Kidney (tissue), 14 donors: Measurements from ENCODE around the gene CRACDL. TPM values are rescaled to one million over a fixed set of nuclear protein-coding genes. Genes with fewer than 3 reads are reported as not detected.

Experiments used
- DNase-seq, 5 donors: peaks; one replicate each; pipeline ENCODE4 v3.0.0-alpha.2; 2013 to 2020
- FAIRE-seq: peaks from 2 replicates; lab custom pipeline; 2012; peaks lifted over from hg19 to GRCh38; lab: Jason Lieb, UNC
- H3K27ac ChIP-seq, 2 donors: one replicate each; pipeline ENCODE4 v1.7.0; 2013; ENCODE audit warnings: low read depth in 2 of 2, low read length in 2 of 2, inconsistent platforms in 1 of 2
- H3K27me3 ChIP-seq: one replicate; pipeline ENCODE4 v1.7.1; 2013; ENCODE audit warnings: low read length, inconsistent platforms; ENCODE audit not compliant: control insufficient read depth, insufficient read depth
- H3K36me3 ChIP-seq, 3 donors: one replicate each; pipeline versions ENCODE4 v1.7.0 to v1.7.1; 2013; ENCODE audit warnings: low read length in 3 of 3, control low read depth in 1 of 3, inconsistent platforms in 1 of 3; ENCODE audit not compliant: insufficient read depth in 3 of 3, control insufficient read depth in 2 of 3
- H3K4me1 ChIP-seq, 3 donors: one replicate each; pipeline versions ENCODE4 v1.7.0 to v1.7.1; 2013; ENCODE audit warnings: low read length in 3 of 3, inconsistent platforms in 1 of 3, low read depth in 1 of 3; ENCODE audit not compliant: control insufficient read depth in 2 of 3, insufficient read depth in 2 of 3
- H3K4me3 ChIP-seq, 3 donors: one replicate each; pipeline versions ENCODE4 v1.7.0 to v1.8.1; 2013; ENCODE audit warnings: low read length in 3 of 3, control low read depth in 1 of 3, inconsistent platforms in 1 of 3
- H3K9ac ChIP-seq, 3 donors: one replicate each; pipeline versions ENCODE4 v1.7.0 to v1.7.1; 2013; ENCODE audit warnings: low read length in 3 of 3, control low read depth in 1 of 3, inconsistent platforms in 1 of 3
- H3K9me3 ChIP-seq, 3 donors: one replicate each; pipeline versions ENCODE4 v1.7.0 to v1.7.1; 2013; ENCODE audit warnings: low read length in 3 of 3, control low read depth in 1 of 3, inconsistent platforms in 1 of 3; ENCODE audit not compliant: control insufficient read depth in 2 of 3, insufficient read depth in 1 of 3
- intact Hi-C: fragments of 100-400 bp; cut with DNase I; formaldehyde crosslinking; loops from one replicate; pipeline ENCODE4 v1.11.1; 2022
- polyA plus RNA-seq: library from polyadenylated mRNA; stranded (reverse); fragments of 350-450 nt; fragmentation: Illumina TruSeq; extraction: RNeasy Lipid Tissue Mini Kit (QIAGEN cat#74804); gene quantifications from one replicate; pipeline ENCODE4 v1.2.3, GENCODE V29; 2014; ENCODE audit warnings: low read depth, low replicate concordance; ENCODE audit not compliant: insufficient read depth
- total RNA-seq: library from RNA; stranded (reverse); fragmentation: NEBNext Ultra II Directional; extraction: Animal tissue kit (Norgen Biotek cat#: 25700); gene quantifications from one replicate; pipeline ENCODE4 v1.2.1, GENCODE V29; 2021
- TF ChIP-seq, protein P1 (sequence below): IDR thresholded peaks from 3 replicates; pipeline ENCODE4 v1.5.1; 2012; ENCODE audit warnings: mild to moderate bottlenecking, moderate library complexity, borderline replicate concordance; ENCODE audit not compliant: insufficient read depth; ENCODE audit errors: extremely low read depth
- donor health status: control.
- donor health status: control.
- donor health status: control.
- donor health status: control.
- donor health status: control.
- donor health status: DM: yes; HTN: yes; CAD: no.
- donor health status: Normal renal cell carcinoma (clear cell type).

Gene CRACDL
- total and polyA plus RNA-seq, 2 donors from 2014 or later, result 4.3 to 14.8 TPM

GRCh38 chr2:98796775-98797544 lies 139.1 kb downstream of the CRACDL start:
- Histone ChIP-seq H3K4me3 (no peak overlapping the region), H3K9ac (no peak overlapping the region), H3K4me1 (no peaks in the 10 kb centered on the region), H3K36me3 (no peaks in the 10 kb centered on the region), H3K27me3 (no peaks in the 10 kb centered on the region), H3K9me3 (no peaks in the 10 kb centered on the region), H3K27ac (no peak overlapping the region)
- FAIRE-seq (no peak), DNase-seq (no peak)
- intact Hi-C loops, result no loop called here
- TF ChIP-seq, protein P1, sequence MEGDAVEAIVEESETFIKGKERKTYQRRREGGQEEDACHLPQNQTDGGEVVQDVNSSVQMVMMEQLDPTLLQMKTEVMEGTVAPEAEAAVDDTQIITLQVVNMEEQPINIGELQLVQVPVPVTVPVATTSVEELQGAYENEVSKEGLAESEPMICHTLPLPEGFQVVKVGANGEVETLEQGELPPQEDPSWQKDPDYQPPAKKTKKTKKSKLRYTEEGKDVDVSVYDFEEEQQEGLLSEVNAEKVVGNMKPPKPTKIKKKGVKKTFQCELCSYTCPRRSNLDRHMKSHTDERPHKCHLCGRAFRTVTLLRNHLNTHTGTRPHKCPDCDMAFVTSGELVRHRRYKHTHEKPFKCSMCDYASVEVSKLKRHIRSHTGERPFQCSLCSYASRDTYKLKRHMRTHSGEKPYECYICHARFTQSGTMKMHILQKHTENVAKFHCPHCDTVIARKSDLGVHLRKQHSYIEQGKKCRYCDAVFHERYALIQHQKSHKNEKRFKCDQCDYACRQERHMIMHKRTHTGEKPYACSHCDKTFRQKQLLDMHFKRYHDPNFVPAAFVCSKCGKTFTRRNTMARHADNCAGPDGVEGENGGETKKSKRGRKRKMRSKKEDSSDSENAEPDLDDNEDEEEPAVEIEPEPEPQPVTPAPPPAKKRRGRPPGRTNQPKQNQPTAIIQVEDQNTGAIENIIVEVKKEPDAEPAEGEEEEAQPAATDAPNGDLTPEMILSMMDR, result no peak

- H3K36me3 ChIP-seq, result no peaks in the 10 kb centered on the region
- TF ChIP-seq, protein P1, result no peak
- FAIRE-seq, result no peak
- H3K4me3 ChIP-seq, result no peak overlapping the region
- no peaks in the 10 kb centered on the region for H3K4me1 ChIP-seq
- no peaks in the 10 kb centered on the region for H3K27me3 ChIP-seq
- no peak overlapping the region for H3K9ac ChIP-seq
- H3K9me3 ChIP-seq, result no peaks in the 10 kb centered on the region
- H3K27ac ChIP-seq, result no peak overlapping the region
- DNase-seq, result no peak
- intact Hi-C loops, result no loop called here
These were observed 139.9 kb downstream of the CRACDL start for GRCh38 chr2:98795891-98796676.

DNA sequence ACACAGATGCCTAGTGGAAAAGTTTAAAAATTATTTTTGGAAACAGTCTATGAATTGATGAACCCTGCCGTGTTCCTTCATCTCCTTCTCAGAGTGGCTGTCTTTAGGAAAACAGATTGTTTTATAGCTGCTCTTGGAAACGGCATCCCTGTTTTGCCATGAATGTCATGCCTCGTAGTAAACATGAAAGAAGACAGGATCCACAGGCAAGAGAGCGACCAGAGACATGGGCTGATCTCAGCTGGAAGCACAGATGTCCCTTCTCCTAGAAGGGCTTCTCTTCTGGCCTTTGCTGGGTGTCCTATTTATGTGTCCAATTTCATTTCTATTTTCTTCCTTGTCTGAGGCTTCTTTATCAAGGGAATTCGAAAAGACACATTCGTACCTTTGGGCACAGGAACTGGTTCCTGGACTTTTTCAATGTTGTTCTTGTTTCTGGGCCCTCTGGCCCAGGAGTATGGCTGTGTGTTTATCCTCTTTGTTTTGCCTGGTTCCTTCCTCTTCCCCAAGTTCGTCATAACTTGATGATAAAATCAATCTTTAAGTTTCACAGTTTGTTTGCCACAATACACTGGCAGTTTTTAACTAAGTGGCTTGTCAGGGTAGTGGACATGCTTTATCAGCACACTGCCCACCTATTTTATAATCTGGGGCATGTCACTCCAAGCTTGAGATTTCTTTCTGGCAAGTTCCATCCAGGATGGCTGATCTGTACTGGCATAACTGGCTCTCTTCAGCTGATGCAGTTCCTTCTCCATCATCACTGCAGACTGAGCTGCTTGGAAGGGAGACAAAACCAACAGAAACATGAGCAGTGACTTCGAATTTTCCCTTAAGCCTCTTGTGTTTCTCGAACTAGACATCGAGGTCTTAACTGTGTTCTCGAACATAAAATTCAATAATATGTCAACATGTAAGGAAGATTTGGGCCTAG lies 141.9 kb downstream of the CRACDL start:
- intact Hi-C loops, result no loop called here

More for the DNA sequence above, 141.9 kb downstream of the CRACDL start:
- Histone ChIP-seq H3K36me3 (no peaks in the 10 kb centered on the region), H3K9ac (no peak overlapping the region), H3K27me3 (no peaks in the 10 kb centered on the region), H3K27ac (peak overlapping the region in 1 of 2 donors; percentile 17), H3K9me3 (no peaks in the 10 kb centered on the region), H3K4me3 (no peak overlapping the region), H3K4me1 (no peaks in the 10 kb centered on the region)
- DNase-seq (no peak), FAIRE-seq (no peak)
- TF ChIP-seq, protein P1, result no peak
